WTC11 (cell line): ENCODE measurements around the gene SYNE3.

Experiments
- CTCF ChIP-seq: fragments of 200-600 bp; IDR thresholded peaks from 2 replicates; pipeline ENCODE4 v1.8.0; 2022; ENCODE audit warnings: antibody characterized with exemption
- ERG ChIP-seq: fragments of 250-450 bp; sonication (Bioruptor Pico); IDR thresholded peaks from 2 replicates; pipeline ENCODE4 v1.8.0; 2021; ENCODE audit warnings: mild to moderate bottlenecking
- JUN ChIP-seq: sonication (generic); formaldehyde crosslinking; IDR thresholded peaks from 2 replicates; pipeline ENCODE4 v1.8.0; 2023; ENCODE audit warnings: mild to moderate bottlenecking, missing genetic modification reagents
- NFYB ChIP-seq: sonication (generic); formaldehyde crosslinking; conservative IDR thresholded peaks from 2 replicates; pipeline ENCODE4 v1.8.0; 2022; ENCODE audit warnings: low read depth, missing genetic modification reagents
- TCF7 ChIP-seq: sonication (generic); formaldehyde crosslinking; IDR thresholded peaks from 2 replicates; pipeline ENCODE4 v1.8.0; 2022; ENCODE audit warnings: mild to moderate bottlenecking, low read depth, missing genetic modification reagents, moderate library complexity

- TF ChIP-seq CTCF (no peak), NFYB (CRISPR knock-in tag) (no peak), ERG (no peak), TCF7 (CRISPR knock-in tag) (no peak), JUN (no peak)
Observed at GRCh38 chr14:95478309-95478708, 38.1 kb downstream of the SYNE3 start.
